Memory B cell (primary cell): ENCODE results near the gene PPP6C.
"Not testable (repeated sequence)": the region's sequence is repeated elsewhere in the genome, so short reads cannot be mapped to it uniquely, and the experiment has no call there.

ENCODE experiments used
- ATAC-seq: fragments of 150-1000 bp; cut with Tn5 transposase; 2 replicates; pipeline ENCODE4 v1.10.0; 2021; ENCODE audit warnings: low read depth, mild to moderate bottlenecking, moderate library complexity
- DNase-seq, 2 donors: peaks; one replicate each; pipeline ENCODE4 v3.0.0; 2022; ENCODE audit warnings: low spot score in 2 of 2
- H3K27ac Mint-ChIP-seq: one replicate; pipeline ENCODE4 v1.8.0; 2022; ENCODE audit warnings: mild to moderate bottlenecking, moderate library complexity, mixed read lengths
- H3K27me3 Mint-ChIP-seq: one replicate; pipeline ENCODE4 v1.8.0; 2022; ENCODE audit warnings: mixed read lengths
- H3K36me3 Mint-ChIP-seq: one replicate; pipeline ENCODE4 v1.8.0; 2022; ENCODE audit warnings: mild to moderate bottlenecking, mixed read lengths
- H3K4me1 Mint-ChIP-seq: one replicate; pipeline ENCODE4 v1.8.0; 2022; ENCODE audit warnings: mixed read lengths
- H3K4me3 Mint-ChIP-seq: one replicate; pipeline ENCODE4 v1.8.0; 2022; ENCODE audit warnings: mild to moderate bottlenecking, moderate library complexity, mixed read lengths
- H3K9me3 Mint-ChIP-seq: one replicate; pipeline ENCODE4 v1.8.0; 2022; ENCODE audit warnings: mixed read lengths

PPP6C gene

DNA sequence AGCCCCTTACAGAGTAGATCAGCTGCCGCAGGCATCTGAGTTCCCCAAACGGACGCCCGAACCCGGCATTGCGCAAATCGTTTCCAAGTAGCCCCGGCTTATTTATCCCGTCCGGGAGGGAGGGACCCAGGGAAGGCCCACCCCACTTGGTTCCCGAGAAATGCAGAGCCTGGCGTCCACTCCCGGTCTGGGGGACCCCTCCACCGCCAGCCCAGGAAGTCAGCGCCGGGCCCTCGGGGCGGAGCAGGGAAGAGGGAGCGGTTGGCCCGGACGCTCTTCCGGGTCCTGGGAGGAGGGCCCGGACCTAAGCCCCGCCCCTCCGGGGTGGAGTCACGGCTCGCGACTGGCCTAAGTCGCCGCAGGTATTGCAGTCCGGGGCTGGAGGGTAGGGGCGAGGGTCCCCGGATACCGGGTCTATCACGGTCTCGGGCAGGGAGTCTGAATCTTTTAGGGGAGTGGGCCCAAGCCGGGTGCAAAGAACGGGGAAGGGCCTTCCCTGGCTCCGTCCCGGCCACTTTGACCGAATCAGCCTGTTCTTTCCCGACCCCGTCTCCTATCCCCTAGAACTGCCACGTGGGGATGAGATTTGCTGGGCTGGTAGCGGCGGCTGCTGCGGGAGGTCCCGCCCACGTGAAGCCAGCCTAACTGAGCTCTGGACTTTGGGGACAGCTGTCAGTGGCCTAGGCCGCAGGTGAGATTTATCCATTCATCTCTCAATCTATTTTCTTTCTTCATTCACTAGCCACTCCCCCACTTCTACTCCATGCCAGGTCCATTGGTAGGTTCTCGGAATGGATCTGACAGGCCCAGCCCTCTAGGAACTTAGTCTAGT lies 10.8 kb upstream of the PPP6C start, which contains the start of gene RABEPK:
Gene RABEPK (plus strand): TSS at position 327 of the 832 bp plus-strand sequence. CDS start 2,472 bp downstream, outside the sequence.
- no peaks in the 10 kb centered on the region for H3K27me3 Mint-ChIP-seq
- H3K9me3 Mint-ChIP-seq, result no peaks in the 10 kb centered on the region
- peaks cover 6% of the 10 kb centered on the region for H3K36me3 Mint-ChIP-seq
- H3K4me3 Mint-ChIP-seq, result peak within 1 kb of the TSS; percentile 92
- H3K4me1 Mint-ChIP-seq, result peaks cover 12% of the 10 kb centered on the region
- peak; percentile 93 for ATAC-seq
- DNase-seq, result peak; percentile 88 to 94
- H3K27ac Mint-ChIP-seq, result peak within 1 kb of the TSS; percentile 93

DNA sequence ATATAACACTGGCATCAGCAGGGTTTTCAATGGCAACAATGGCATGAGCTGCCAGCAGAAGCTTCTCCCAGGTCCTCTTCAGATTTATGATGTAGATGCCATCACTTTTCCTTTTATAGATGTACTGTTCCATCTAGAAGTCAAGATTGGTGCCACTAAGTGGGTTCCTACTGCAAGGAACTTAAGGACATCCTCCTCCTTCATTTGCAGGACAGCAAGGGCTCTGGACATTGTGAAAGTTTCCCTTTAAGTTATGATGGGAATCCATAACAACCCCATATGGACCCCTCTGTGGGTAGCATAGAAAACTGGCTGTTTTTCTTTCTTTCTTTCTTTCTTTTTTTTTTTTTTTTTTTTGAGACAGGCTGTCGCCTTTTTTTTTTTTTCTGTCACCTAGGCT lies 6.0 kb upstream of the PPP6C start:
- not testable (repeated sequence) for H3K9me3 Mint-ChIP-seq, H3K36me3 Mint-ChIP-seq, H3K4me3 Mint-ChIP-seq, H3K27ac Mint-ChIP-seq, H3K27me3 Mint-ChIP-seq, ATAC-seq, DNase-seq
- peaks cover 13% of the 10 kb centered on the region for H3K4me1 Mint-ChIP-seq

DNA sequence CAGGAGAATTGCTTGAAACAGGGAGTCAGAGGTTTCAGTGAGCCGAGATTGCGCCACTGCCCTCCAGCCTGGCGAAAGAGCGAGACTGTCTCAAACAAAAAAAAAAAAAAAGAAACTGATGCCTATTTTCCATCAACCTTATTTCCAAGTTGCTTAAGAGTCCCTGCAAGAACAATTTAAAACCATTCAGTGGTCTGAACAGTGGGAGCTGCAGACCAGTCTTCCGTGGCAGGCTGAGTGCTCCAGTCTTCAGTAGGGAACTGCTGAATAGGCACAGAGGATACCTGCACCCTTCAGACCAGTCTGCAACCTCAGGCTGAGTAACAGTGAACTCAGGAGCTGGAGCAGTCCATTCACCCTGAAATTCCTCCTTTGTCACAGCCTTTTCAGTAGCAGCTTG lies 4.9 kb upstream of the PPP6C start:
- not testable (repeated sequence) for DNase-seq, H3K36me3 Mint-ChIP-seq, H3K9me3 Mint-ChIP-seq, H3K4me3 Mint-ChIP-seq, H3K27me3 Mint-ChIP-seq, ATAC-seq
- Mint-ChIP-seq H3K4me1 (peaks cover 13% of the 10 kb centered on the region), H3K27ac (peak overlapping the region; percentile 62)

DNA sequence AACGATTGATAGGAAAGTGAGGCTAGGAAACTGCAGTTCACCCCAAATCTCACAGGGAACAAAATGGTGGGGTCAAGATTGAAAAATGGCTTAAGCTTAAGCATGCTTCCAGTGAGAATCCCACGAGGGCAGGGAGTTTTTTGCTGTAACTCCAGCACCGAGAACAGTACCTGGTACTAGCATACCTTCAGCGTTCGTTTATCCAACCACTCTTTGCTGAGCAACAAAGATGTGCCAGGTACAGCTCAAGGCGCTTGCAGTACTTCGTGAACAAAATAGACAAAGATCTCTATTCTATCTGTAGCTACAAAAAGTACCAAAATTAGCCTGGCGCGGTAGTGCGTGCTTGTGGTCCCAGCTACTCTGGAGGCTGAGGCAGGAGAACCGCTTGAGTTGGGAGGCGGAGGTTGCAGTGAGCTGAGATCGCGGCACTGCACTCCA lies 778 bp upstream of the PPP6C start:
- ATAC-seq (no peak), DNase-seq (no peak)
- no peaks in the 10 kb centered on the region for H3K9me3 Mint-ChIP-seq
- no peaks in the 10 kb centered on the region for H3K27me3 Mint-ChIP-seq
- peak overlapping the region; percentile 80 for H3K27ac Mint-ChIP-seq
- peaks cover 18% of the 10 kb centered on the region for H3K4me1 Mint-ChIP-seq
- no peaks in the 10 kb centered on the region for H3K36me3 Mint-ChIP-seq
- H3K4me3 Mint-ChIP-seq, result peak overlapping the region; percentile 94

DNA sequence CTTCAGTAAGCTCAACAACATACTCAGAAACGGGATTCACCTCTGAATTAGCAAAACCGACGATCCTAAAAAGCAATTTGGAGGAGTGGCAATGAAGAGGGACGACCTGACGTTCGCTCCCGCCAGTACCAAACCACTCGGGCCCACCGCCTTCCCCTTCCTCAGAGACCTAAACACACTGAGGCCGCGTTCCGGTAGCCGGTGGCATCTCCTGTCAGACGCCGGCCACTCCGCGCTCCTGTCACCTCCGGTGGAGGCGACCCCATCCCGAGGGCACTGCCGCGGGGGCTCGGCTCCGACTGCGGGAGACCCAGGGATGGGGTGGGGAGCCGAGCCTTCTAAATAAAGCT lies 617 bp downstream of the PPP6C start:
- H3K27ac Mint-ChIP-seq, result peak overlapping the region; percentile 80
- peak; percentile 7 for ATAC-seq
- H3K9me3 Mint-ChIP-seq, result no peaks in the 10 kb centered on the region
- peak in 1 of 2 donors; percentile 28 for DNase-seq
- peaks cover 2% of the 10 kb centered on the region for H3K36me3 Mint-ChIP-seq
- H3K4me3 Mint-ChIP-seq, result peak overlapping the region; percentile 94
- H3K4me1 Mint-ChIP-seq, result peaks cover 14% of the 10 kb centered on the region
- no peaks in the 10 kb centered on the region for H3K27me3 Mint-ChIP-seq

DNA sequence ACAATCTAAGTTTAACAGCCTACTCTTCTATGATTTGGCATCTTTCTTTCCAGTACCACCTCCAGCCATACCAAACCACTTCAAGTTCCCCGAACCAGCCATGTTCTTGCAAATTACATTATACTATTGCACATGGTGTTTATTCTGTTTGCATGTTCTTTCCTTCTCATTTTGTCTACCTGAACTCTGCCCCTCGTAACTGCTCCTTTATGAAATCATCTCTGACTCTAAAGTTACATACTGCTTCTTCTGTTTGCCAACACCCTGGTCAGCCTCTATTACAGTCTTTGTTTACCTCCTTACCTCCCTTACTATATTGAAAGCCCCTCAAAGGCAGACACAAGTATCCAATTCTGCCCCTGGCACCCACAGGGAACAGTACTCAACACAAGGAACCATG lies 6.0 kb downstream of the PPP6C start:
- ATAC-seq, result no peak
- no peak overlapping the region for H3K27ac Mint-ChIP-seq
- no peak overlapping the region for H3K4me3 Mint-ChIP-seq
- no peaks in the 10 kb centered on the region for H3K27me3 Mint-ChIP-seq
- H3K4me1 Mint-ChIP-seq, result peaks cover 31% of the 10 kb centered on the region
- H3K9me3 Mint-ChIP-seq, result no peaks in the 10 kb centered on the region
- no peak for DNase-seq
- peaks cover 17% of the 10 kb centered on the region for H3K36me3 Mint-ChIP-seq

DNA sequence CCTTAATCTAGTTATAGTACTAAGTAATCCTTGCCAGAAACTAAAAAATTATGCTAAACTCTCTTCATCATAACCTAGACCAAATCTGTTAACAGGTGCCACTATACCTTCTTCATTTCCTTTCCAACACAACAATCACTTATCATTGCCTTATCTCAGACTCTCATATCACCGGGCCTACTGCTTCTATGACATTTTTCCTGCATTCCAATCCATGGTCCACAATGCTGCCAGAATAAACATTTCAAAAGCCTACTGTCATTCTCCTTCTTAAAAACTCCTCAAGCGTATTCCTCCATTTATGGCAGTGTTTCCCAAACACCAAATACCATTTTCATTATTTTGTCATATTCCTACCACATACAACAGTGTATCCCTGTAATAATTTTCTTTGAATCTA lies 6.5 kb downstream of the PPP6C start:
- H3K36me3 Mint-ChIP-seq, result peaks cover 17% of the 10 kb centered on the region

DNA sequence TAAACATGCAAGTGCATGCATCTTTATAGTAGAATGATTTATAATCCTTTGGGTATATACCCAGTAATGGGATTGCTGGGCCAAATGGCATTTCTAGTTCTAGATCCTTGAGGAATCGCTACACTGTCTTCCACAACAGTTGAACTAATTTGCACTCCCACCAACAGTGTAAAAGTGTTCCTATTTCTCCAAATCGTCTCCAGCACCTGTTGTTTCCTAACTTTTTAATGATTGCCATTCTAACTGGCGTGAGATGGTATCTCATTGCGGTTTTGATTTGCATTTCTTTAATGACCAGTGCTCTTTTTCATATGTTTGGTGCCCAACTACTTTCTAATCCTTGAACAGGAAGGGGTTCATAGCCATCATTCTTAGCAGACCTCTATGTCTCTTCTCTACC lies 7.8 kb downstream of the PPP6C start:
- Mint-ChIP-seq H3K27ac (peak overlapping the region; percentile 80), H3K4me1 (peaks cover 24% of the 10 kb centered on the region), H3K36me3 (peaks cover 17% of the 10 kb centered on the region)
- not testable (repeated sequence) for ATAC-seq, H3K9me3 Mint-ChIP-seq, H3K4me3 Mint-ChIP-seq, DNase-seq, H3K27me3 Mint-ChIP-seq

More for the DNA sequence above, 6.5 kb downstream of the PPP6C start:
- H3K27me3 Mint-ChIP-seq, result no peaks in the 10 kb centered on the region
- DNase-seq (no peak), ATAC-seq (no peak)
- no peak overlapping the region for H3K27ac Mint-ChIP-seq
- H3K4me1 Mint-ChIP-seq, result peaks cover 31% of the 10 kb centered on the region
- H3K9me3 Mint-ChIP-seq, result no peaks in the 10 kb centered on the region
- H3K4me3 Mint-ChIP-seq, result no peak overlapping the region

DNA sequence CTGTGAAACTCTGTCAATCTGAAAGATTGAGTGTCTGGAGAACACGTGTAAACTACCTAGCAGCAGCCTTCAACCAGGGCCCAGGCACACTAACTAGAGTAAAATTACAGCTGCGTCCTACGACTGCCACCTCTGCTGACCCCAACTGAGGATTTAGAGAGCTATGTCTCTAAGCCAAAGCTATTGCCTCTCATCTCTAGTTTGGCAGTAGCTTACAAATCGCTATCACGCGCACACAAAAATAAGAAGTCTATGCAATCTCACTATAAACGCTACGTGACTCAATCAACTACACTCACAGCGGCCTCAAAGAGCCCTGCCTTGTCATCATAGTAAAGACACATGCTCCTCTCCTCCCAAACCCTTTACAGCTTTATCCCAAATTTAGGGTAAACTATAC lies 8.7 kb downstream of the PPP6C start:
- Mint-ChIP-seq H3K4me3 (no peak overlapping the region), H3K9me3 (no peaks in the 10 kb centered on the region), H3K27me3 (no peaks in the 10 kb centered on the region), H3K36me3 (peaks cover 19% of the 10 kb centered on the region), H3K27ac (peak overlapping the region; percentile 80), H3K4me1 (peaks cover 30% of the 10 kb centered on the region)
- DNase-seq, result no peak
- ATAC-seq, result no peak

DNA sequence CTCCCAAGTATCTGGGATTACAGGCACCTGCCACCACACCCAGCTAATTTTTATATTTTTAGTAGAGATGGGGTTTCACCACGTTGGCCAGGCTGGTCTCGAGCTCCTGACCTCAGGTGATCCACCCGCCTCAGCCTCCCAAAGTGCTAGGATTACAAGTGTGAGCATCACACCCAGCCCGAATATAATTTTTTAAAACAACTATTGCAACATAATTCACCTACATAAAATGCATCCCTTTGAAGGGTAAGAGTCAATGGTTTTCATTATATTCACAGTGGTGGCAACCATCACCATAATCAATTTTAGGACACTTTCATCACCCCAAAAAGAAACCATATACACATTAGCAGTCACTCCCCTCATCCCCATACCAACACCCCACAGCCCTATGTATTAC lies 9.8 kb downstream of the PPP6C start:
- peaks cover 30% of the 10 kb centered on the region for H3K4me1 Mint-ChIP-seq
- not testable (repeated sequence) for H3K4me3 Mint-ChIP-seq, H3K9me3 Mint-ChIP-seq, ATAC-seq, DNase-seq, H3K27ac Mint-ChIP-seq, H3K27me3 Mint-ChIP-seq
- H3K36me3 Mint-ChIP-seq, result peaks cover 20% of the 10 kb centered on the region

DNA sequence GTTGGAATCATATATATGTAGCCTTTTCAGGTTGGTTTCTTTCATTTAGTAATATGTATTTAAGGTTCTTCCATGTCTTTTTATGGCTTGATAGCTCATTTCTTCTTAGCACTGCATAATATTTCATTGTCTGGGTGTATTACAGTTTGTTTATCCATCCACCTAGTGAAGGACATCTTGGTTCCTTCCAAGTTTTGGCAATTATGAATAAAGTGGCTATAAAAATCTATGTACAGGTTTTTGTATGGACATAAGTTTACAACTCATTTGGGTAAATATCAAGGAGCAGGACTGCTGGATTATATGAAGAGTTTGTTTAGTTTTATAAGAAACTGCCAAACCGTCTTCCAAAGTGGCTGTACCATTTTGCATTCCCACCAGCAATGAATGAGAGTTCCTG lies 11.7 kb downstream of the PPP6C start:
- Mint-ChIP-seq H3K9me3 (no peaks in the 10 kb centered on the region), H3K27ac (no peak overlapping the region), H3K36me3 (peaks cover 15% of the 10 kb centered on the region), H3K4me1 (peaks cover 28% of the 10 kb centered on the region), H3K27me3 (no peaks in the 10 kb centered on the region), H3K4me3 (no peak overlapping the region)
- ATAC-seq, result no peak
- DNase-seq, result no peak

DNA sequence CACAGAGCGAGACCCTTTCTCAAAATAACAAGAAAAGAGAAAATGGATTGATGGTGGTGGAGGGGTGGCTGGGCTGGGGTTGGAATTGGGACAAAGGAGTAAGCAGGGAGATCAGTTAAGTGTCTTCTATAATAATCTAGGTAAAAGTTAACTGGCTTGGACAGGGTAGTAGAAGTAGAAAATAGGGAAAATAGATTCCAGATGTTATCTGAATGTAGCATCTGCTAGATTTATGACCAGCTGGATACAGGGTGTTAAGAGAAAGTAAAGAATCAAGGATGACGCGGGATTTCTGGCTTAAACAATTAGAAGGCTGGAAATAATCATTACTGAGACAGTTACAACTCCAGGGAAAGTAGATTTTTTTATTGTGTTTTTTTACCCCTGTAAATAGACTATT lies 13.0 kb downstream of the PPP6C start:
- H3K27ac Mint-ChIP-seq, result no peak overlapping the region
- peaks cover 30% of the 10 kb centered on the region for H3K4me1 Mint-ChIP-seq
- no peak overlapping the region for H3K4me3 Mint-ChIP-seq
- peaks cover 12% of the 10 kb centered on the region for H3K36me3 Mint-ChIP-seq
- ATAC-seq (no peak), DNase-seq (no peak)
- no peaks in the 10 kb centered on the region for H3K9me3 Mint-ChIP-seq
- H3K27me3 Mint-ChIP-seq, result no peaks in the 10 kb centered on the region

DNA sequence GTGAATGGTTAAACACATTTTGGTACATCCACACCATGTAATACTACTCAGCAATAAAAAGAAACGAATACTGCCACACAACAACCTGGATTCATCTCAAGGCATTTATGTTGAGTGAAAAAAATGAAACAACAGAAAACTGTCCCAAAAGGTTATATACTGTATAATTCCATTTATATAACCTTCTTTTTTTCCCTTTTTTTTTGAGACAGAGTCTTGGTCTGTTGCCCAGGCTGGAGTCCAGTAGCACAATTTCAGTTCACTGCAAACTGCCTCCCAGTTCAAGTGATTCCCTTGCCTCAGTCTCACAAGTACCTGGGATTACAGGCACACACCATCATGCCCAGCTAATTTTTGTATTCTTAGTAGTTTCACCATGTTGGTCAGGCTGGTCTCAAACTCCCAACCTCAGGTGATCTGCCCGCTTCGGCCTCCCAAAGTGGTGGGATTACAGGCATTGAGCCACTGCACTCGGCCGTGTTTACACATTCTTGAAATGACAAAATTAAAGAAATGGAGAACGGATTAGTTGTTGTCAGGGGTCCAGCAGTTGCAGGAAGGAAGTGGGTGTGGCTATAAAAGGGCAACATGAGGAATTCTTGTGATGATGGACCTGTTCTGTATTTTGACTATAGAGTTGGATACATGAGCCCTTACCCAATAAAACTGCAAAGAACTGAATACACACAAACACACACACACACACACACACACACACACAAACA lies 17.4 kb downstream of the PPP6C start:
- H3K4me3 Mint-ChIP-seq, result no peak overlapping the region
- DNase-seq, result no peak
- H3K9me3 Mint-ChIP-seq, result no peaks in the 10 kb centered on the region
- no peak for ATAC-seq
- H3K27me3 Mint-ChIP-seq, result no peaks in the 10 kb centered on the region
- H3K27ac Mint-ChIP-seq, result peak overlapping the region; percentile 50
- peaks cover 23% of the 10 kb centered on the region for H3K4me1 Mint-ChIP-seq
- peaks cover 13% of the 10 kb centered on the region for H3K36me3 Mint-ChIP-seq

DNA sequence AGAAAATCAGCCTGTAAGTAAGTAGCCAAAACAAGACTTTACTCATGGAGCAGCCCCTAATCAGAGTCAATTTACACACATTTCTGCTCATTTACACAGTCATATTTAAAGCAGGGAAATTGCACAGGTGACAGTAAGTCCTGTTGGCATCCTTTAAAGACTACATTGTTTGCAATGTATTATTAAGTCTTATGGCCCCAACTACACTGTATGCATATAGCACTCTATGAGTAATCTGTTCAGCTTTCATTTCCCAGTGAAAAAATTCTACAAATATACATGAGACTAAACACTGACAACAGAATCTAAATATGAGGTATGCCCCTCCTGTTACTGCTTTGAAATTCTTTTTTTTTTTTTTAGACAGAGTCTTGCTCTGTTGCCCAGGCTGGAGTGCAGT lies 19.7 kb downstream of the PPP6C start:
- no peak overlapping the region for H3K4me3 Mint-ChIP-seq
- H3K27me3 Mint-ChIP-seq, result no peaks in the 10 kb centered on the region
- peaks cover 10% of the 10 kb centered on the region for H3K36me3 Mint-ChIP-seq
- no peak overlapping the region for H3K27ac Mint-ChIP-seq
- DNase-seq, result no peak
- peaks cover 15% of the 10 kb centered on the region for H3K4me1 Mint-ChIP-seq
- H3K9me3 Mint-ChIP-seq, result no peaks in the 10 kb centered on the region
- no peak for ATAC-seq
